GM10847 (cell line): ENCODE measurements around the gene FBLN5.

ENCODE experiments used
- POLR2A ChIP-seq: IDR thresholded peaks from 2 replicates; pipeline ENCODE4 v1.6.1; 2011; ENCODE audit not compliant: insufficient read length; ENCODE audit errors: extremely low read depth

Gene FBLN5

GRCh38 chr14:91899806-91900205, 47.7 kb downstream of the FBLN5 start:
- TF ChIP-seq POLR2A = no peak

DNA sequence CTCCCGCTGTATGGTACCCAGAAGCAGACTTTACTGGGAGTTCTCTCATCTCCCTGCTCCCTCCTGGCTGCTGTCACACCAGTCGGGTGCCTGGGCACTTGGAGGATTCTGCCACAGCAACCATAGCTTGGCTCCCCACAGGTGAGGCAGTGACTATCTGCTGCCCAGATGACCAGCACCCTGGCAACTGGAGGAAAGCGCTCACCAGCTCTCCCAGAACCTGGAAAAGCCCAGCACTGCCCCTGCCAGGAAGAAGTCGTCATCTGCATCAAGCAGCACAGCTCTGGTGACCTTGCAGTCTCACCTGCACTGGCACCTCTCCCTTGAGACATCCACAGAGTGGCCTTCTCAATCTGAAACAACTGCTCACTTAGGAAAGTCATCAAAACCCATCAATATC, 48.3 kb downstream of the FBLN5 start:
- TF ChIP-seq POLR2A = no peak

DNA sequence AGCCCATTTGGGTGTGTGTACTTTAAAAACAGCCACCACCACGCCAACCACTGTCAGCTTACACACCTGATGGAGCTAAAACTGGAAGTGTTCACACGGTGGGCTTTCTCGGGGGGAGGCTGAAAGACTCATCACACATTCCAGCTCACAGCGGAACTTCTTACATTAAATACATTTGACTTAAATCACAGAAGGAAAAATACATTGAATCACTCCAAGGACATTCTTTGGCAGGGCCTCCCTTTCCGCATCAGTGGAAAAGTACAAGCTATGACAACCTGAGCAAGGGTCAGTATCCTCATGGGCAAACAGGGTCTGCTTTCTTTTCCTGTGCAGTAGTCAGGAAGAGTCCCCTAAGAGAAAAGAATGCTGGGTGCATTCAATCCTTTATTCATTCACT, 49.1 kb downstream of the FBLN5 start:
- TF ChIP-seq POLR2A = no peak

- TF ChIP-seq POLR2A = no peak
Measured at GRCh38 chr14:91897106-91897701, 50.3 kb downstream of the FBLN5 start.

DNA sequence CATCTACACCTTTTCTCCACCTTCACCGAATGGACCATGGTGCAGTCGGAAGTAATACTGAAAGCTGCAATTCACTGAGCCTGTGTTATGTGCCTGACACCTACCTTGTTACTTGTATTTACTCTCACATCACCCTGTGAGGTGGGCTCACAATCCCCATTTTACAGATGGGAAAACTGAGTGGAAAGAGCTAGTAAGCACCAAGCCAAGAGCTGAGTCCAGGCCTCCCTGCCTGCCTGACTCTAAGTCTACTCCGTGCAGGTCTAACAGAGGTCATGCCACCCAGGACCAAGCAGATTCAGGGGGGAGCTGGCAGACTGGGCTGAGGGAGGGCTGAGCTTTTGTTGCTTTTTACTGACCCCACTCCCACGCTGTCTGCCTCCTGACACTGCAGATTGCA, 51.1 kb downstream of the FBLN5 start:
- no peak for TF ChIP-seq POLR2A

- TF ChIP-seq POLR2A = no peak
Measured at GRCh38 chr14:91893669-91894068, 53.8 kb downstream of the FBLN5 start.

DNA sequence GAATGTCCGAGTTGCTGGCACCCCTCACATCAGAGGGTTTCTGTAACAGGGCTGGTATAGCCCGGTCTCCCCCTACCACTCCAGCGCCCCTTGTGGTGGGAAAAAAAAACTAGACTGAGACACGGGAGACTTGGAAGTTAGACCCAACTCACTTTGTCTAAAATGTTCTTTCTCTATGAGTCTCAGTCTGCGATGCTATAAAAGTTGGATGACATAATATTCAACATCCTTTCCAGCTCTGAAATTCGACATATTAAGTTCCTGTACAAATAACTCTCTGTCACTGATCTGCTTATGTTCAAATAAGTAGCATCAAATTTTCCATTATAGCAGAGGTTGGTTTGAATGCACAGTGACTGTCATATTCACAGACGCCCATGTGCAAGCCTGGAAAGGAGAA, 54.5 kb downstream of the FBLN5 start:
- no peak for TF ChIP-seq POLR2A

- no peak for TF ChIP-seq POLR2A
Measured at GRCh38 chr14:91891721-91892220, 55.7 kb downstream of the FBLN5 start.

DNA sequence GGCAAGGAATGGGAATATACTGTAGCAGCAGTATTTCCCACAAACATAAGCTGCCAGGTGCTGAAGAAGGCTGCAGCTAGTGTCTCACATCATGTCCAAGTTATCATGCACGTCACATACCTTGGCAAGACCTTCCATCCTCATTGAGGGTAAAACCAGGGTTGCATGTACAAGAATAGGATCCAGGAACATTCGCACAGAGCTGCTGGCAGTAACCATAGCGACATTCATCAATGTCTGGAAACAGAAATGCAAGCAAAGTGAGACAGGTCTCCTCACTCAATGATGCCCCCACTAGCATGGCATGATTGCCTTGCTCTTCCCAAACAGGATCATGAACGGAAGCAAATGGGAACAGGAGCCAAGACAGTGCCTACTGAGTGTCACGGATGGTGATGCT, 56.4 kb downstream of the FBLN5 start:
- no peak for TF ChIP-seq POLR2A

GRCh38 chr14:91890291-91890749, 57.2 kb downstream of the FBLN5 start:
- TF ChIP-seq POLR2A = no peak

GRCh38 chr14:91889477-91890211, 57.9 kb downstream of the FBLN5 start:
- TF ChIP-seq POLR2A = no peak

GRCh38 chr14:91888641-91889476, 58.6 kb downstream of the FBLN5 start:
- TF ChIP-seq POLR2A = no peak

- TF ChIP-seq POLR2A = no peak
Measured at GRCh38 chr14:91886961-91887360, 60.5 kb downstream of the FBLN5 start.

GRCh38 chr14:91885839-91886238, 61.7 kb downstream of the FBLN5 start:
- no peak for TF ChIP-seq POLR2A

- no peak for TF ChIP-seq POLR2A
Measured at GRCh38 chr14:91885113-91885712, 62.3 kb downstream of the FBLN5 start.
